GM12864 (cell line): ENCODE results near the gene ZNF749.
"Not testable (repeated sequence)": the region's sequence is repeated elsewhere in the genome, so short reads cannot be mapped to it uniquely, and the experiment has no call there.

Experiments used
- DNase-seq: peaks from one replicate; pipeline ENCODE4 v3.0.0-alpha.2; 2011; ENCODE audit warnings: low read depth
- H3K4me3 ChIP-seq: 2 replicates; pipeline ENCODE4 v1.5.1; 2011; ENCODE audit warnings: mild to moderate bottlenecking, low read depth, low read length, control low read depth
- CTCF ChIP-seq: IDR thresholded peaks from 2 replicates; pipeline ENCODE4 v1.5.1; 2011; ENCODE audit warnings: low read depth, mild to moderate bottlenecking, moderate library complexity, low read length, control low read depth, inconsistent platforms; ENCODE audit errors: missing control alignments

The ZNF749 gene

GRCh38 chr19:57466489-57466888 is 31.4 kb downstream of the ZNF749 start:
- no peak overlapping the region for H3K4me3 ChIP-seq
- TF ChIP-seq CTCF: no peak
- DNase-seq: no peak

- no peak for TF ChIP-seq CTCF
- no peak for DNase-seq
- no peak overlapping the region for H3K4me3 ChIP-seq
Observed at GRCh38 chr19:57473646-57474045, 38.5 kb downstream of the ZNF749 start.

GRCh38 chr19:57477191-57478008 is 42.3 kb downstream of the ZNF749 start, which contains the start of gene ZNF772:
ZNF772 (minus strand) TSS chr19:57477566; CDS start chr19:57477309, 257 bp downstream.
- H3K4me3 ChIP-seq: peak within 1 kb of the TSS; percentile 71
- peak; percentile 85 for DNase-seq
- TF ChIP-seq CTCF: peak; percentile 74

GRCh38 chr19:57487477-57488298 is 52.6 kb downstream of the ZNF749 start, which contains the start of gene ZNF419:
ZNF419 (plus strand) TSS chr19:57487750; CDS start chr19:57487951, 201 bp downstream.
- TF ChIP-seq CTCF: peak; percentile 7
- peak within 1 kb of the TSS; percentile 91 for H3K4me3 ChIP-seq
- peak; percentile 88 for DNase-seq

- peak overlapping the region; percentile 34 for H3K4me3 ChIP-seq
- not testable (repeated sequence) for DNase-seq
Observed at GRCh38 chr19:57488299-57488644, 53.1 kb downstream of the ZNF749 start.
